GM12865 (cell line): Measurements from ENCODE around the gene PALLD.
A peak's percentile ranks its signal among the peaks of the same experiment; 100 is the strongest.

ENCODE experiments used
- DNase-seq: peaks from one replicate; pipeline ENCODE4 v3.0.0; 2010; ENCODE audit warnings: low read depth
- H3K4me3 ChIP-seq: 2 replicates; pipeline ENCODE4 v1.5.1; 2011; ENCODE audit warnings: mild to moderate bottlenecking, low read depth, low read length, control low read depth
- CTCF ChIP-seq: IDR thresholded peaks from 2 replicates; pipeline ENCODE4 v1.5.1; 2011; ENCODE audit warnings: low read length, control low read depth, low read depth, inconsistent platforms; ENCODE audit not compliant: insufficient read depth; ENCODE audit errors: missing control alignments

PALLD gene

GRCh38 chr4:168877511-168878491, 380.9 kb downstream of the PALLD start:
- H3K4me3 ChIP-seq = no peak overlapping the region; the same call in 1 of the 2 replicates
- peak; percentile 5 for DNase-seq
- TF ChIP-seq CTCF = no peak

DNA sequence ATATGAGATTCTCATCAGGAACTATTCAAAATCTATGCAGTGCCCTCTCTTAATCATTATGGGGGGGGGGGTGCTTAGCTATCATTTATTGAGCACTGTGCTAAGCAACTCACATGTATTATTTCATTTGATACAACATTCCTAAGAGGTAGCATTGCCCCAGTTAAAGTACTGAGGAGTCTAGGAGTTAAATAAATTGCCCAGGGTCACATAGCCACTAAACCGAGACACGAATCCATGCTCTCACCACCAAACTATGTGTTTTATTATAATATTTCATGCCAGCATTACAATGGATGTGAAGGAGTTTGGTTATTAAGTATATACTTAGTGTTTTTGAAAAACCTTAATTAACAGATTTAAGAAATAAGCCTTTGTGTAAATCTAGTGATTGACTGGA, 381.8 kb downstream of the PALLD start:
- no peak for TF ChIP-seq CTCF
- H3K4me3 ChIP-seq = no peak overlapping the region
- no peak for DNase-seq

GRCh38 chr4:168879188-168879587, 382.3 kb downstream of the PALLD start:
- H3K4me3 ChIP-seq = no peak overlapping the region
- no peak for TF ChIP-seq CTCF
- no peak for DNase-seq

GRCh38 chr4:168880072-168880675, 383.3 kb downstream of the PALLD start:
- no peak for DNase-seq
- no peak overlapping the region for H3K4me3 ChIP-seq
- TF ChIP-seq CTCF = no peak

DNA sequence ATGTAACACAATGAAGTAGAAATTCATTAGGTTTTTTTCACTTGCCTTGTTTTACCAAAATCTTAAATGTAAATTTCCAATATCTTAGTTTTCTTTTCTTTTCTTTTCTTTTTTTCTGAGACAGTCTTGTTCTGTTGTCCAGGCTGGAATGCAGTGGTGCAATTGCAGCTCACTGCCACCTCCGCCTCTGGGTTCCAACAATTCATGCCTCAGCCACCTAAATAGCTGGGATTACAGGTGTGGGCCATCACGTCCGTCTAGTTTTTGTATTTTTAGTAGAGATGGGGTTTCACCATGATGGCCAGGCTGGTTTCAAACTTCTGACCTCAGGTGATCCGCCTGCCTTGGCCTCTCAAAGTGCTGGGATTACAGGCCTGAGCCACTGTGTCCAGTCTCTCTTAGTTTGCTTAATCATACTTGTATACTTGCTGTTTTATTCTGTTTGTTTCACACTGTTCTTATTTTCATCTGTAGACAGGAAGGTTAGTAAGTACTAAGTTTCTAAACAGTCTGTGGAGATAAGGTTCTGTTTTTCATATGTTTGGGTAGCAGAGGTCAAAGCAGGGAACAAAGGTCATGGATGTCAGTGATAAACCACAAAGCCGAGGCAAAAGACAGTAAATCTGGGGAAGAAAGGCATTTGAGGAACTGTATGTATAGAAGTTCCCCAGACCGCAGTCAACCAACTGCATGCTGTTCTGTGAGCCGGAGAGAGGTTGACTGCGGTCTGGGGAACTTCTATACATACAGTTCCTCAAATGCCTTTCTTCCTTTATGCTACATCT, 384.2 kb downstream of the PALLD start:
- peak; percentile 43 for DNase-seq
- H3K4me3 ChIP-seq = no peak overlapping the region
- no peak for TF ChIP-seq CTCF

- no peak for DNase-seq
- TF ChIP-seq CTCF = no peak
- H3K4me3 ChIP-seq = no peak overlapping the region
These were observed 385.0 kb downstream of the PALLD start for GRCh38 chr4:168881781-168882420.
